ENCODE data around the gene CYP4B1.

DNA sequence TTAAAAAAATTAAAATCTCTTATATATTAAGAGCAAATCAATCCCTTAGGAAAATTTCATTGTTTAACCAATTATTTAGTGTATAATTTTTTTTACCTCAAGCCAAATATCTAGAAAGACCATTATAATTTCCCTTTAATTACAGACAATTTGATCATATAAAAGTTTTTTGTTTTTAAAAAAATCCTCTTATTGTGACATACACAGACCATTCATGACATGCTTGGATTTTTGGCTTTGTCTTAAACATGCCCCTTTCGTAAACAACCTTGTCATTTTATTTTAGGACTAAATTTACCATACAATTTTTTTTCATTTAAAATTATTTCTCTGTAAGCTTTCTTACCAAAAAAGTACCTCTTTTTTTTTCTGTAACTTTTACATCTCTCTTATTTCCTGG lies 14.2 kb upstream of the CYP4B1 start:
- TF ChIP-seq POLR2AphosphoS5 (IDR thresholded peaks at IDR 0.05; ENCODE audit: low read depth, low read length) (no peak), TAF1 (IDR thresholded peaks at IDR 0.05; ENCODE audit: borderline replicate concordance, insufficient read depth, low read length) (no peak)

All from PFSK-1 (cell line).